ENCODE measurements around the gene MTHFD1. TPM values are rescaled to one million over a fixed set of nuclear protein-coding genes. Genes with fewer than 3 reads are reported as not detected.

MTHFD1 gene
- total and polyA plus RNA-seq, 8 donors, result 16.4 to 53.9 (median 35.5) TPM

GRCh38 chr14:64503434-64504309 is 115.5 kb downstream of the MTHFD1 start, which contains the start of gene ZBTB25:
TSS of gene ZBTB25 (minus strand) at chr14:64503838. CDS start at chr14:64490533, 13,305 bp downstream.
- FAIRE-seq (no peak), DNase-seq (peak; percentile 87 to 94 (median 90)), ATAC-seq (peak; percentile 72 to 83 (median 79))
- Histone ChIP-seq H3K27ac (peak within 1 kb of the TSS; percentile 97 to 100 (median 99)), H3K4me1 (peaks cover 16 to 44% (median 18%) of the 10 kb centered on the region in 3 donors), H3K9me3 (no peaks in the 10 kb centered on the region), H3K4me3 (peak within 1 kb of the TSS; percentile 74 to 88 (median 84)), H3K36me3 (no peaks in the 10 kb centered on the region), H3K27me3 (no peaks in the 10 kb centered on the region)
- no peak for TF ChIP-seq CTCF (IDR thresholded peaks at IDR 0.05)
- 0 to 1% methylated on average over 70 to 87 of the region's 87 CpGs for WGBS, 2 donors
- intact Hi-C loops (cut with DNase I), result no loop called here

DNA sequence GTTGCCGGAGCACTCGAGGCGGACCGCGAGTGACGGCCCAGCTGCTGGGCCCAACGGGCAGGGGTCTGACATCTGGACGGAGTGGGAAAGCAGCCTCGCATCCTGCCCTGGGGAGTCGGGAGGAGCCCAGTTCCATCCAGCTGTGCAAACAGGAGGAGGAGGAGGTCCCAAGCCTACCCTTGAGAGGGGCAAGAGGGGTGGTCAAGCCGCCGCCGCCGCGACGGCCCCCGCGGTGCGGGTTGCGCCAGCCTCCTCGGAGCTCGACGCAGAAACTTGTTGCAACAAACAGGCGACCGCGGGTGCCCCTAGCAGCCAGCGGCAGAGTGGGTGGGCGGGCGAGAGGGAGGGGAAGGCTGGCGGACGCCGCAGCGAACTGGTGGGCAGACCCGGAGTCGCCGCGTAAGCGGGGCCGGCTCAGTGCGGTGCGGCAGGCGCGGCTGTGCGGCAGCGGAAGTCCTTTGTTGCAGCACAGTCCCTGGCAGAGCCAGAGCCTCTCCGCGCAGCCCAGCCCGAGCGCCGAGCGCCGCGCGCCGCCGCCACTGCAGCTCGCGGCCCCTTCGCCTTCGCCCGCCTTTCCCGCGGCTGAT is 116.2 kb downstream of the MTHFD1 start, which contains the start of gene ZBTB1:
Gene ZBTB1, plus strand, starts transcription at position 461 of the 587 bp plus-strand sequence. CDS start 16,735 bp downstream, outside the sequence.
- H3K4me1 ChIP-seq, result peaks cover 16 to 44% (median 18%) of the 10 kb centered on the region in 3 donors
- intact Hi-C loops (cut with DNase I), result no loop called here
- FAIRE-seq, result no peak
- peak; percentile 77 to 90 (median 80) for DNase-seq
- H3K27ac ChIP-seq, result peak within 1 kb of the TSS; percentile 97 to 100 (median 99)
- peak within 1 kb of the TSS; percentile 74 to 88 (median 84) for H3K4me3 ChIP-seq
- H3K9me3 ChIP-seq, result no peaks in the 10 kb centered on the region
- no peak for TF ChIP-seq CTCF (IDR thresholded peaks at IDR 0.05)
- H3K27me3 ChIP-seq, result no peaks in the 10 kb centered on the region
- ATAC-seq, result peak; percentile 59 to 67 (median 65)
- WGBS, 2 donors, result 0% methylated on average over 43 to 63 of the region's 63 CpGs
- H3K36me3 ChIP-seq, result no peaks in the 10 kb centered on the region

DNA sequence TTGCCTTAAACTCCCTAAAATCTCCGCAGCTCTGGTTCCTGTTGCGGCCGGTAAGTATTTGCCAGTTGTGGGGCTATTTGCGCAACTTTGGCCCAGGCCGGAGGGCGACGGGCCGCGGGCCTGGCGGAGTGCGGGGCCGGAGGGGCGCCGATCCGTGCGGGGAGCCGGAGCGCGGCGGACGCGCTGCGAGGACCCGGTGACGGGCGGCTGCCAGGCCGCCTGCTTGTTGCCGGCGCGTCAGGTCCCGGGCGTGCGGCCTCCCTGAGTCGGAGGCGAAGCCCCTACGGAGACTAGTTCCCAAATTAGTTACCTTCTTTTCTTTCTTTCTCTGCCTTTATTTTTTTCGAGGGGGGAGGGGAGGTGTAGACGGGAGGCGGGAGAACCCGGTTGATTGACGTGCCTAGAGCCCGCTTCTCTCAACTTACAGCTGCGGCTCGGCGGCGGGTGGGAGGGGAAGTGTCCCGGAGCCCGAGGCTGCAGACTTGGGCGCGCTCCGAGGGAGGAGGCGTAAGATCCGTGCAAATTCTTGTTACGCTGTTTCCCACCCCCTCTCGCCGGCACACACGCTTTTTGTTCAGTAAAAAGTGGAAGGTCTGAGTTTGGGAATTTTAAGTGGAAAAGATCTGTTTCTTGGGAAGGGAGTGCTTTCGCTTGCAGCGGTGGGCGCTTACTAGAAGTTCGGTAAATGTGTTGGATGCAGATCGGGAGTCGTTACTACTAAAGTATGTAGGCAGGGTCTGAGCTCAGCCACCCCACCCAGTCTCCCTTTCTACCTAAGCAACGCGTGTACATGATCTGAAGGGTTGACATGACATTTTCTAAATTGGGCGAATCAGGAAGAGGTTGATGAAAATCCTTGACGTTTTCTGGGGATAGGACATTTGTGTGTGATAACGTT is 117.0 kb downstream of the MTHFD1 start:
- Histone ChIP-seq H3K9me3 (no peaks in the 10 kb centered on the region), H3K27me3 (no peaks in the 10 kb centered on the region), H3K4me1 (peaks cover 16 to 44% (median 20%) of the 10 kb centered on the region in 3 donors), H3K4me3 (peak overlapping the region; percentile 74 to 88 (median 84)), H3K27ac (peak overlapping the region; percentile 97 to 100 (median 99)), H3K36me3 (no peaks in the 10 kb centered on the region)
- no peak for FAIRE-seq
- peak; percentile 83 to 92 (median 88) for DNase-seq
- WGBS, 2 donors, result 0 to 1% methylated on average over 65 to 68 of the region's 68 CpGs
- TF ChIP-seq CTCF (IDR thresholded peaks at IDR 0.05), result no peak
- intact Hi-C loops (cut with DNase I), result no loop called here
- peak; percentile 55 to 70 (median 65) for ATAC-seq

DNA sequence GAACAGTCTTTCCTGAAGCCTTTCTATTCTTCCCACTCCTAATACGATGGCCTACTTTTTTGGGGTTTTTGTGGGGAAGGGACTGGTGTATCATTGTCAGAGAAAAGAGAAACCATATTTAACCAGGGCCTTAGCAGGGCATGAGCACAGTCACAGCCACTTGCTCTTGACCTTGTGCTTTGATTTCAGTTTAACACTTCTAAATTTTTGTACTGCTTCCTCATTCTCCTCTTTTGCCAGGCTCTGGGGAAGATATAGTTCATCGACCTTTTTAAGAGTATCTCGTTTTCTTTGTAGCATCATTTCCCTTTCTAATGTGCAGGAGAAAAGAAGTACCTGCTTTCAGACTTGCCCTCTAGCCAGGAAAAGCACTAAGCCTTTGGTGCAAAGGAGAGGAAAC is 118.6 kb downstream of the MTHFD1 start:
- intact Hi-C loops (cut with DNase I), result no loop called here
- no peak for DNase-seq
- Histone ChIP-seq H3K27me3 (no peaks in the 10 kb centered on the region), H3K9me3 (no peaks in the 10 kb centered on the region), H3K4me1 (peaks cover 12 to 47% (median 21%) of the 10 kb centered on the region in 3 donors), H3K4me3 (peak overlapping the region in 1 of 4 donors; percentile 83), H3K36me3 (no peaks in the 10 kb centered on the region), H3K27ac (peak overlapping the region in 2 of 4 donors; percentile 59 to 99)
- TF ChIP-seq CTCF (IDR thresholded peaks at IDR 0.05), result no peak
- no peak for FAIRE-seq
- WGBS, 2 donors, result 27 to 38% methylated on average over 3 of the region's 3 CpGs
- no peak for ATAC-seq
